Measurements from ENCODE around the gene GNPDA1.

Gene GNPDA1

DNA sequence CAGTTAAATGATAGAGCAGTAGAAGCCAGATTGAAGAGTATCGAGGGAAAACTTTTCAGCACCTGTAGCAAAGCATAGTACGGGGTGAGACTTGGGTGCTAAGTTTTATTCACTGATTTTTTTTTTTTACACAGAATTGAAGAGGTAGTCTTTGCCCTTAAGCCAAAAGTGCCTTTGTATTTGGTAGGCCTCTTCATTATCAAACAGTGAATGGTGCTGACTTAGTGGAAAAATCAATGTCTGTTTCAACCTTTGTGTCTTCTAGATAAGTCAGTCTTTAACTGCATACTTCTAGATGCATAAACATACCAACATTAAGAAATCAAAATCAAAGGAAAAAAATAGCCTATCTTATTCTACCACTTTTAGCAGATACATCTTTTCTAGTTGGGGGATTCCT, 30.2 kb downstream of the GNPDA1 start:
- Mint-ChIP-seq H3K4me3 (no peak overlapping the region), H3K27ac (no peak overlapping the region), H3K9me3 (no peaks in the 10 kb centered on the region), H3K27me3 (no peaks in the 10 kb centered on the region), H3K4me1 (no peaks in the 10 kb centered on the region), H3K36me3 (peaks cover 21% of the 10 kb centered on the region)

DNA sequence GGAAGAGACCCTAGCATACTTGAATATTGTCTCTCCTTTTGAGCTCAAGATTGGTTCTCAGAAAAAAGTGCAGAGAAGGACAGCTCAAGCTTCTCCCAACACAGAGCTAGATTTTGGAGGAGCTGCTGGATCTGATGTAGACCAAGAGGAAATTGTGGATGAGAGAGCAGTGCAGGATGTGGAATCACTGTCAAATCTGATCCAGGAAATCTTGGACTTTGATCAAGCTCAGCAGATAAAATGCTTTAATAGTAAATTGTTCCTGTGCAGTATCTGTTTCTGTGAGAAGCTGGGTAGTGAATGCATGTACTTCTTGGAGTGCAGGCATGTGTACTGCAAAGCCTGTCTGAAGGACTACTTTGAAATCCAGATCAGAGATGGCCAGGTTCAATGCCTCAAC, 34.4 kb downstream of the GNPDA1 start:
- peaks cover 21% of the 10 kb centered on the region for H3K36me3 Mint-ChIP-seq
- no peaks in the 10 kb centered on the region for H3K27me3 Mint-ChIP-seq
- no peak overlapping the region for H3K27ac Mint-ChIP-seq
- H3K4me3 Mint-ChIP-seq, result no peak overlapping the region
- peaks cover 28% of the 10 kb centered on the region for H3K4me1 Mint-ChIP-seq
- H3K9me3 Mint-ChIP-seq, result no peaks in the 10 kb centered on the region

DNA sequence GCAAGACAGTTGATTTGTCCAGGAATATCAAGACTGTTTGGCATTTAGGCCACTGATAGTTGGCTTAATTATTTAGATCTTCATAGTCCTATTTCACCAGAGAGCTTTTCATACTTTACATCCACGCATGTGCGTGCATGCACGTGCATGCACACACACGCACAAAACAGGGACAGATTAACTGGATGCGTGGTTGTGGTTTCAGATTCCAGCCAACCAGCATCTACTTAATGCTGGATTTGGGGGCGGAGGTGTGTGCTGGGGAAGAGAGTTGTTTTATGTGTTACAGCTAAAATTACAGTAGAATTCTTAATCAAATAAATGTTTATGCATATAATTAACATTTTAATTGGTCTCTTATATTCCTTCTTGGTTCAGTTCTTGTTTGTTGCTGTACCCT, 36.7 kb downstream of the GNPDA1 start:
- Mint-ChIP-seq H3K4me3 (no peak overlapping the region), H3K4me1 (peaks cover 39% of the 10 kb centered on the region), H3K27ac (no peak overlapping the region), H3K9me3 (no peaks in the 10 kb centered on the region), H3K36me3 (peaks cover 15% of the 10 kb centered on the region), H3K27me3 (no peaks in the 10 kb centered on the region)

DNA sequence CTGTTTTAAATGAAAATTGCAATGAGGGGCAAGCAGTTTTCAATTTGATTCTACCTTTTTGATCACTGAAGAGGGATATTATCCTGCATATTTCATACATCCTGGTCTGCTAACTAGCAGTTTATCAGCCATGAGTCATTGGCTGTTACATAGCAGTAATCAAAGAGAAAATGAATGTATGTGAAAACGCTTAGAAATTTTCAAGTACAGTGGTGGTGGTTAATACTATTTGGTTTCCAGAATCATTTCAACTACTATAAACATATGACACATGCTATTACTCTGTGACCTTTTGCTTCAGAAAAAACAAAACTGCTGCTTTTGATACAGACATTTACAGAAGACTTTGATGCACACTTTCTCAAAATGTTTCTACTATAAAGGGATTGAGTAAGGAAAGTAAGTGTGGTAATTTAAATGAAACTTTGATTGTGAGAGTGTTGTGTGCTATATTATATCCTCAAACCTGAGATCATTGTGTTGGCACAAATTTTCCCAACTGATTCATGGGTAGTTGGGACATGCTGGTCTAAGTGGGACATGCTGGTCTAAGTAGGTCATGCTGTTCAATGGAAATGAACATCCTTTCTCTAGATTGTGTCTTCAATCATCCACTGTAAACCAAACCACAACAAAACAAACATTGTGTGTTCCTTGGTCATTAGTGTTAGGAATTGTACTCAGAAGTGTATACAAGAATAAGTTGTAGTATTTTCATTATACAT, 38.8 kb downstream of the GNPDA1 start:
- H3K4me3 Mint-ChIP-seq, result peak overlapping the region; percentile 67
- H3K27ac Mint-ChIP-seq, result peak overlapping the region; percentile 89
- H3K4me1 Mint-ChIP-seq, result peaks cover 56% of the 10 kb centered on the region
- H3K27me3 Mint-ChIP-seq, result no peaks in the 10 kb centered on the region
- H3K36me3 Mint-ChIP-seq, result peaks cover 13% of the 10 kb centered on the region
- H3K9me3 Mint-ChIP-seq, result no peaks in the 10 kb centered on the region

DNA sequence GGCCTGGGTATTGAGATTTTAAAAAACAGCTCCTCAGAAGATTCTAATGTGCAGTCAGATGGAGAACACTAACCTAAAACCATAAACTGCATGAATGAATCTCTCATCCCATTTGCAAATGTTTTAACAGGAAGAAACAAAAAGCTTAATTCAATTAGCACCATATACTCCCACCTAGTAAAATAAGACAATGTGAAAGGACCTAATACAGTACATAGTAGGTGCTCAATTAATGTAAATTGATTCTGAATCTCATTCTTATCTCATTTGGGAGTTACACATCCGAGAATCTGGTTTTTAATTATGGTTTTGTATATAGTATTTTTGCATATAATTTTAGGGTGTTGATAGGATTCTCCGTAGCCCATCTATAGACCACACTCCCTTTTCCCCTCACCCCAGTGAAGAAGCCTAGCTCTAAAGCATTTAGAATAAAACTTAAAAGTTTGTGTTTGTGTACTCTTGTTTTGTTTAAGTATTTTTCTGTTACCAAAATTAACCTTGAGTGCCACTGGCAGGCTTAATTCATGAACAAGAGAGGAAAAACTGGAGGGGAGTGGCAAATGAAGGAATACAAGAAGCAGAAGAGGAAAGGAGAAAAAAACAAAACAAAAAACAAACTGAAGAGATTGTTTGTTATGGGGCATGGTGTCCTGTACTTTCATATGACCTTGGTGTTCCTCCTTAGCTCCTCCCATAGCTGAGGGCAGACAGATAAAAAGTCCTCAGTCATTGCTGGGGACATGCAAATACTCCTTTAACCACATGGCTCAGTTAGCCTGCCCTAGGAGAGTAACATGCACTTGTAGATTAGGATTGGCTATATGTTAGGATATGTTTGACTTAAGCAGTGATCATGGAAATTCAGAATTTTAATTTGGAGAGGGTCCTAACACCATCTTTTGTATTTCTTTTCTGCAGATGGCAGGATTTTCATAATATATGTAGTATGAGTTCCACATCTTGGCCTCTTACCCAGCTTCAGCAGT, 42.8 kb downstream of the GNPDA1 start:
- Mint-ChIP-seq H3K27me3 (no peaks in the 10 kb centered on the region), H3K9me3 (no peaks in the 10 kb centered on the region), H3K27ac (peak overlapping the region; percentile 98), H3K4me3 (peak overlapping the region; percentile 98), H3K4me1 (peaks cover 49% of the 10 kb centered on the region), H3K36me3 (peaks cover 8% of the 10 kb centered on the region)

DNA sequence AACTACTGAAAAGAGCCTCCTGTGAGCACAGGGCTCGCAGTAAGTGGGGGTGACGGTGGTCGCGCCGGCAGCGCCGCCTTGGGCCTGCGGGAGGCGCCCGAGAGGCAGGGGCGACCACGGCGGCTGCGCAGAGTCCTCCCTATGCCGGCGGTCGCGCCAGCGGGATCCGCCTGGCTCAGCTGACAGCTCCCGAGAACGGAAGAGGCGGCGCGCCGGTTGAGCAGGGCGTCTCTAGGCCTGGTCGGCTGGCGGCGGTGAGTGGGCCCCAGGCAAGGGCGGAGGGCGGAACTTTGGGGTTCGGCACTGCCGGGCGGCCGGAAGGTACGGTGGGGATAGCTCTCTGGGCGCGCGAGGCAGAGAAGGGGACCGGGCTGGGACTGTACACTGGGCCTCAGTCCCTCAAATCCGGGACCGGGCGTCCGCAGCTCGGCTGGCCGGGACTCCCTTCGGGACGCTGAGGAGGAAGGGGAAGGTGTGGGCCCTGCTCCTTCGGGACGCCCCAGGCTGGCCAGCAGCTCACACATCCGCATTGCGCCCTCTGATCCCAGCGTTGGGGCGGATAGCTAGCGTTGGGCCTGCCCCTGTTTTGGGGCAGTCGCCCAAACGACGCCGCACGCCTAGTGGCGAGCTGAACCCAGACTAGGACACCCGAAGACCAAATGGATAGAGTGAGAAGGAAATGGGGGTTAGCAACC, 43.8 kb downstream of the GNPDA1 start, which contains the start of gene RNF14:
Gene RNF14 (plus strand): TSS at position 192 of the 695 bp plus-strand sequence. CDS start 4,484 bp downstream, outside the sequence.
- peaks cover 3% of the 10 kb centered on the region for H3K36me3 Mint-ChIP-seq

DNA sequence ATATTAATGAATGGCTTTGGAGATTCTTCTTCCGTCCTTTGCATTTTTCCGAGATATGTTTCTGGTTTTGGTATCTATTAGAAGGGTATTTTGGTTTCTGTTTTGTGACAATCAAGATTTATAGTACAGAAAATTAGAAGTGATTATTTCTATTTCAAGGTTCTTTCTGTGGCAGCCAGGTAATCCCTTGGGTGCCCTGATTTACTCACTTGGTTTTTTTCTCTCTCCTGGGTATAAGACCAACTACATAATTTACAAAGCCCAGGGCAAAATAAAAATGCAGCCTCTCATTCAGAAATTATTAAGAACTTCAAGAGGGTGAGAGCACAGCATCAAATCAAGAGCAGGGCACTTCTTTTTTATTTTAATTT, 45.9 kb downstream of the GNPDA1 start:
- H3K4me1 Mint-ChIP-seq, result peaks cover 27% of the 10 kb centered on the region
- H3K27me3 Mint-ChIP-seq, result no peaks in the 10 kb centered on the region
- H3K9me3 Mint-ChIP-seq, result no peaks in the 10 kb centered on the region
- no peak overlapping the region for H3K27ac Mint-ChIP-seq
- no peak overlapping the region for H3K4me3 Mint-ChIP-seq
- no peaks in the 10 kb centered on the region for H3K36me3 Mint-ChIP-seq

More for the DNA sequence above, 43.8 kb downstream of the GNPDA1 start, which contains the start of gene RNF14:
- Mint-ChIP-seq H3K4me3 (peak within 1 kb of the TSS; percentile 98), H3K9me3 (no peaks in the 10 kb centered on the region), H3K27me3 (no peaks in the 10 kb centered on the region), H3K4me1 (peaks cover 39% of the 10 kb centered on the region), H3K27ac (peak within 1 kb of the TSS; percentile 98)

DNA sequence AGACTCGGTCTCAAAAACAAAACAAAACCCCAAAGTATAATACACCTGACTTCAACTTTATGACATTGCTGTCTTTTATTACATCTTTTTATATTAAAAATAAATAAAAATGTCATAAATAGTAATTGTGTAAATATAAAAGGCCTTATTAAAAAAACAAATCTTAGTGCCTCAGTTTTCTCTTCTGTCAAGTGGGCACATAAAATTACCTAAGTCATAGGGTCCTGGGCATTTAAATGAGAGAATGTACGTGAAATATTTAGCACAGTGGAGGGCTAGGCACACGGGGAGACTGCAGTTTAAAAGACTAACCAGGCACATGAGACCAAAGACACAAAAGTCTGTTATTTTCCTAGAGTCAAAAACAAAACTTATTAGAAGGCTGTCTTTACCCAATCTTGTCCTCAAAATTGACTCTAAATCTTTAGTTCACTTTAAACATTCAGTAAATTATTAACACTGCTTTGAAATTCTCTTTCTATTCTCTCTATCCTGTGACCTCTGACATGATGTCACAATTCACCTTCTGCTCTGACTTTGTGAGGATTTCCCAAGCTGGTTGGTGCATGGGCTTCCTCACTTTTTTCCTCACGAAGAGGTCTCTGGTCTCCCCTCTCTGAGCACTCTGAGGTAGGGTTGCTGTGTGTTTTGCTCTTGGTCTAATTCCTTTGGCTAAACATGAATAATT, 46.4 kb downstream of the GNPDA1 start:
- H3K27me3 Mint-ChIP-seq, result no peaks in the 10 kb centered on the region
- H3K4me3 Mint-ChIP-seq, result no peak overlapping the region
- H3K4me1 Mint-ChIP-seq, result peaks cover 24% of the 10 kb centered on the region
- H3K9me3 Mint-ChIP-seq, result no peaks in the 10 kb centered on the region
- H3K36me3 Mint-ChIP-seq, result no peaks in the 10 kb centered on the region
- H3K27ac Mint-ChIP-seq, result no peak overlapping the region

DNA sequence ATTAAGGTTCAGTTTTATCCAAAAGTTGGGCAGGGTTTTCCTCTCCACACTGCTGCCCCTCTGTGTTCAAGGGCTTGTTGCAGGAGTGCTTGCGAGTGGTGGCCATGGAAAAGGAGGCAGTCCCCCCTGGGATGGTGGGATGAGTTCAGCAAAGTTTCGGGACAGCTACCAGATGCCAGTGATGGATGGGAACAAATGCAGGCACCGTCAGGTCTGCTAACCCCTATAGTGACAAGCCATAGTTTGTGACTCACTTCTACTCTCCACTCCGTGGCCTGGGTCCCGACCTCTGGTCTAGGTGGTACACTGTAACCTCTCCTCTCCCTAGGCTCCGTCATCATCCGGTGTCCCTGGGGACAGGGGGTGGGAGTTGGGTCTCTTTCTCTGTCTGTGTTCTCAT, 47.8 kb downstream of the GNPDA1 start:
- no peaks in the 10 kb centered on the region for H3K9me3 Mint-ChIP-seq
- peaks cover 27% of the 10 kb centered on the region for H3K4me1 Mint-ChIP-seq
- H3K4me3 Mint-ChIP-seq, result no peak overlapping the region
- H3K36me3 Mint-ChIP-seq, result no peaks in the 10 kb centered on the region
- H3K27me3 Mint-ChIP-seq, result no peaks in the 10 kb centered on the region
- H3K27ac Mint-ChIP-seq, result no peak overlapping the region

DNA sequence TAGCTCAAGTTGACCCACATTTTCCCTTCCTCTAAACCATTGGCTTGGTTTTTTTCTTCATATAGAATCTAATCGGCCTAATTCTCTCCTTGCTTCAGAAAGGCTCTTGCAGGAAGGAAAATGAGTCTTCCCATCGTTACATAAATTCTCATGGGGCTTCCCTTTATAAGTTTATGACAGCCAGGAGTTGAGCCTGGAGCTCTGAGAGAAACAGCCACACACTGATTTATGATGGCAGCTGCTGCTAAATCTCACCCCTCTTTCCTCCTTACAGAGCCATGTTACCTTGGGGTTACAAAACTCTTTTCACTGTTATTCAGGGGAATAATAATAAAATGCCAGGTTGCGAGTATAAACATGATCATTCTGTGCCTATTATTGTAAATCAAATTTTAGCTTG, 49.1 kb downstream of the GNPDA1 start:
- Mint-ChIP-seq H3K27me3 (no peaks in the 10 kb centered on the region), H3K4me3 (no peak overlapping the region), H3K4me1 (peaks cover 32% of the 10 kb centered on the region), H3K9me3 (no peaks in the 10 kb centered on the region), H3K36me3 (no peaks in the 10 kb centered on the region), H3K27ac (no peak overlapping the region)

DNA sequence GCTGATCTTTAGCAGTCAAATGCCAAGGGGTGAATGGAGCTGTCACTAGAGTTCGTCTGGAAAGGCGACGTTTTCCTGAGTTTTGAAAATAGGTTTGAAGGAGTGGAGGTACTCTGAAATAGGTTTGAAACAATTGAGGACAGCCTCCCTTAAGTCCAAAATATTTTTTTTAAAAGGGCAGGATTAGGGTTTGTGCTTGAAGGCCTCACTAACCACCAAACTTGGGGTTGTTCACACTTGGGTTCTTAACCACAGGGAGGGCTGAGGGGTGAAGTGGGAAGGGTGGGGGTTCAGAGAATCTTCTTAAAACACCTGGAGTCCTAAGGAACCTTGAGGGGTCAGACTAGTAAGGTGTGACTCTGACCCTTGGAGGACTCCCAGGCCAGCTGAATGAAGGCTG, 51.4 kb downstream of the GNPDA1 start:
- Mint-ChIP-seq H3K27me3 (no peaks in the 10 kb centered on the region), H3K4me1 (peaks cover 40% of the 10 kb centered on the region), H3K36me3 (no peaks in the 10 kb centered on the region), H3K9me3 (no peaks in the 10 kb centered on the region), H3K4me3 (no peak overlapping the region), H3K27ac (peak overlapping the region; percentile 90)

DNA sequence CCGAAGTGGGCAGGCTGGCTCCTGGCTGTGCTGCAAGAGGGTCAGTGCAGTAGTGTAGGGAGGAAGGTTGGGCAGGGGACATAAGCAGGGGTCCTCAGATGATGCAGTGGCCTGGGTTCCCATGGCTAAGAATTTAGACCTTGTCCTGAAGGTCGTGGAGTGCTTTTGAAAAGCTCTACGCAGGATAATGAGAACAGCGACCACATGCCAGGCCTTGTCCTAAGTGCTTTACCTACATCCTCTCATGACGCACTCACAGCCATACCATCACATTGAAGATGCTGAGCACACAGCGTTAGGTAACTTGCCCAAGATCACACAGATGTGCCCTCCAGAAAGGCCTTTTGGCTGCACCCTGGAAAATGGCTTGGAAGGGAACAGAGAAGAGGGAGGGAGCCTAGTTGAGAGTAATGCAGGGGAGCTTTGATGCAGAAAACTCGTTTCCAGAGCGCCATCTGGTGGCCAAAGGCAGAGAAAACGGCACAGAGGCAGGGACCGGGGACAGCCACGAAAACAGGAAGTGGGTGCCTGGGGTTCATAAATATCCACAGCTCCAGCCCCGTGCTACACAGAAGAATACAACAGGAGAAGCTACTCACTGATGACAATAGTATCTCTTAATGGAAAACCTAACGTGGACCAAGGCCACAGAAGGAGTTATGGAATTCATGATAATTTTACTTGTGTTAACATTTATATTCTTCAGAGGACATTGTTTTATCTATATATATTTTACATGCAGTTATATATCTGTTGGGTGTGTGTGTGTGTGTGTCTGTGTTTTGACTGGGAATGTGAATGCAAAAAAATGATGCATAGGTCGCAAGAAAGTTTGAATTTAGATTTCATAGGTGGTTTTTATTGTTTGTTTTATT, 52.1 kb downstream of the GNPDA1 start:
- peak overlapping the region; percentile 27 for H3K4me3 Mint-ChIP-seq
- H3K4me1 Mint-ChIP-seq, result peaks cover 40% of the 10 kb centered on the region
- H3K27me3 Mint-ChIP-seq, result no peaks in the 10 kb centered on the region
- peak overlapping the region; percentile 90 for H3K27ac Mint-ChIP-seq
- no peaks in the 10 kb centered on the region for H3K36me3 Mint-ChIP-seq
- no peaks in the 10 kb centered on the region for H3K9me3 Mint-ChIP-seq

DNA sequence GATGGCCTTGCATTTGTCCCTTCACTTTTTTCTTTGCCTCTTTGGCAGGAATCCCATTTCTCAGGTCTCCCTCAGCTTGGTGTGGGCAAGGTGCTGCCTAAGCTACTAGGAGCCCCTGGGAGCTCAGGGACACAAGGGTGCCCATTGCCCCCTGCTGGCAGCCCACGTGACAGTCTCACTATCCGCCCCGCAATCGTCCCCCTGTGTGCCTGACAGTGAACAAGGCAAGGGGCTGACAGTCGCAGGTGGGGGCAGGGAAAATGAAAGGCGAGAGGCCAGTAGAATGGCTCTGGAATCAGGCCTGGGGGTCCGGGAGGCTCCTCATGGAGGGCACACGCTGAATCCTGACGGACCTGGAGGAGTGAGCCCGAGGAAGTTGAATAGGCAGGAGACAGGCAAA, 52.8 kb downstream of the GNPDA1 start:
- Mint-ChIP-seq H3K27ac (peak overlapping the region; percentile 15), H3K27me3 (no peaks in the 10 kb centered on the region), H3K4me3 (no peak overlapping the region), H3K36me3 (no peaks in the 10 kb centered on the region), H3K4me1 (peaks cover 40% of the 10 kb centered on the region), H3K9me3 (no peaks in the 10 kb centered on the region)

DNA sequence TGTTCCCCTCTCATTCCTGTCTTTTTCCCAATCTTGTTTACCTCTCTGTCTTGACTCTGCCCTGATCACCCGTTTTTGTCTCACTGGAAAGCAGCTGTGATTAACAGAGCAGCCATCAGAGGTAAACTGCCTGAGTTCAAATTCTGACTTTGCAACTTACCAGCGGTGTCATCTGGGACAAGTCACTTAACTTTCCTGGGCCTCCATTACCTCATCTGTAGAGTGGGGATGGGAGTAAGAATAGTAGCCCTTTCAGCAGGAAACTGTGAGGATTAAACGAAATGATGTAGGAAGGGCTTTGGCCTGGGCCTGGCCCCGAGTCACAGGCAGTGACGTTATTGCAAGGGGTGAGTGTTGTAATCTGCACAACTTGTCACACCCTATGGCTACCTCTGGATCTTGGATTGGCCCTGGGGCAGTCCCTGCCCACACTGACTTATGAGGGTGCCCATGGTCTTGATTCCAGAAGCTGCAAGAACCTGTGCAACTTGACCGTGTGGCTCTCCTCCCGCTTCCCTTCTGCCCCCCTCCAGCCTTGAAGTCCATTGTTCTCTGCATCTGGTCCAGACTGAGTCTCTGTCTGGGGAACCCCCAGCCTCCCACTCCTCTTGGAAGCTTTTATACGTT, 54.2 kb downstream of the GNPDA1 start:
- Mint-ChIP-seq H3K36me3 (no peaks in the 10 kb centered on the region), H3K4me1 (peaks cover 46% of the 10 kb centered on the region), H3K27me3 (no peaks in the 10 kb centered on the region), H3K9me3 (no peaks in the 10 kb centered on the region), H3K27ac (peak overlapping the region; percentile 0), H3K4me3 (no peak overlapping the region)
